NCI-H1105 (cell line): ENCODE results near the gene UPK3B.
"Not testable (repeated sequence)": the region's sequence is repeated elsewhere in the genome, so short reads cannot be mapped to it uniquely, and the experiment has no call there.

ENCODE experiments used
- DNase-seq: peaks from one replicate; lab custom pipeline; 2025; lab: John Stamatoyannopoulos, UW

UPK3B gene

GRCh38 chr7:76492139-76492538, 18.2 kb upstream of the UPK3B start:
- DNase-seq, result not testable (repeated sequence)

GRCh38 chr7:76495717-76496116, 14.6 kb upstream of the UPK3B start:
- DNase-seq, result not testable (repeated sequence)

- DNase-seq, result not testable (repeated sequence)
These were observed 12.3 kb upstream of the UPK3B start for GRCh38 chr7:76497918-76498582.

- not testable (repeated sequence) for DNase-seq
These were observed 11.7 kb upstream of the UPK3B start for GRCh38 chr7:76498583-76499200.

GRCh38 chr7:76499201-76499923, 11.0 kb upstream of the UPK3B start:
- not testable (repeated sequence) for DNase-seq

GRCh38 chr7:76499924-76500241, 10.5 kb upstream of the UPK3B start:
- DNase-seq, result not testable (repeated sequence)

GRCh38 chr7:76502224-76502623, 8.1 kb upstream of the UPK3B start:
- DNase-seq, result not testable (repeated sequence)

GRCh38 chr7:76502836-76503235, 7.5 kb upstream of the UPK3B start:
- DNase-seq, result not testable (repeated sequence)

GRCh38 chr7:76503244-76503643, 7.1 kb upstream of the UPK3B start:
- DNase-seq, result not testable (repeated sequence)

GRCh38 chr7:76504351-76505167, 5.8 kb upstream of the UPK3B start:
- not testable (repeated sequence) for DNase-seq

GRCh38 chr7:76505168-76506080, 4.9 kb upstream of the UPK3B start:
- DNase-seq, result no peak

GRCh38 chr7:76506081-76506440, 4.3 kb upstream of the UPK3B start:
- no peak for DNase-seq

- not testable (repeated sequence) for DNase-seq
These were observed 3.7 kb upstream of the UPK3B start for GRCh38 chr7:76506643-76507042.

GRCh38 chr7:76507723-76508406, 2.5 kb upstream of the UPK3B start:
- no peak for DNase-seq

- DNase-seq, result not testable (repeated sequence)
These were observed 1.0 kb downstream of the UPK3B start for GRCh38 chr7:76511200-76511910.

- DNase-seq, result not testable (repeated sequence)
These were observed 1.8 kb downstream of the UPK3B start for GRCh38 chr7:76511911-76512885.

GRCh38 chr7:76512941-76513816, 2.8 kb downstream of the UPK3B start:
- no peak for DNase-seq
